Peyer's patch (tissue), 4 donors: ENCODE data around the gene POU6F2.

ENCODE experiments used
- POLR2A ChIP-seq, 2 donors: fragments of 450-650 bp; IDR thresholded peaks; one replicate each; pipeline ENCODE4 v1.5.1; 2017; ENCODE audit warnings: antibody characterized with exemption in 2 of 2, mild to moderate bottlenecking in 2 of 2, moderate library complexity in 2 of 2
- TF ChIP-seq, protein P1 (sequence below), 6 experiments: fragments of 450-650 bp in 4 of 6; fragments of 200-600 bp in 2 of 6; sonication (generic) in 1 of 6; IDR thresholded peaks; one replicate each; pipeline ENCODE4 v1.5.1; 2017 to 2019; ENCODE audit warnings: antibody characterized with exemption in 6 of 6, mild to moderate bottlenecking in 3 of 6, moderate library complexity in 1 of 6

DNA sequence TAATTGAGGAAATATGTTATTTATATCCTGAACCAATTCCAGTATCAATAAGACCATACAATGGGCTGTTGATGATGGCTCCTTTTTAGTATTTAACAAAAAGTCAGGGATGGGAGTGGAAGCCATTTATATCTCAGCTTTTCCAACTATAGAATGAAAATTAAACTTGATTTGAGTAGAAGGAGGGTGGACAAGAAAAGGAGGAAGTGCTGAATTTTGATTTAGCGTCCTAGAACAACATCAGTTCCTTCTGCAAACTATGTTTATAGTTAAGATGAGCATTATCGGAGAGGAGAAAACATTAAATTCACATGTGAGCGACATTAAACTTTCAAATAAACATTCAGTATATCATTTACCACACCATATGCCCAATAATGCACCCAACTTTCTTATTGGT is 439.2 kb downstream of the POU6F2 start:
- TF ChIP-seq, protein P1, sequence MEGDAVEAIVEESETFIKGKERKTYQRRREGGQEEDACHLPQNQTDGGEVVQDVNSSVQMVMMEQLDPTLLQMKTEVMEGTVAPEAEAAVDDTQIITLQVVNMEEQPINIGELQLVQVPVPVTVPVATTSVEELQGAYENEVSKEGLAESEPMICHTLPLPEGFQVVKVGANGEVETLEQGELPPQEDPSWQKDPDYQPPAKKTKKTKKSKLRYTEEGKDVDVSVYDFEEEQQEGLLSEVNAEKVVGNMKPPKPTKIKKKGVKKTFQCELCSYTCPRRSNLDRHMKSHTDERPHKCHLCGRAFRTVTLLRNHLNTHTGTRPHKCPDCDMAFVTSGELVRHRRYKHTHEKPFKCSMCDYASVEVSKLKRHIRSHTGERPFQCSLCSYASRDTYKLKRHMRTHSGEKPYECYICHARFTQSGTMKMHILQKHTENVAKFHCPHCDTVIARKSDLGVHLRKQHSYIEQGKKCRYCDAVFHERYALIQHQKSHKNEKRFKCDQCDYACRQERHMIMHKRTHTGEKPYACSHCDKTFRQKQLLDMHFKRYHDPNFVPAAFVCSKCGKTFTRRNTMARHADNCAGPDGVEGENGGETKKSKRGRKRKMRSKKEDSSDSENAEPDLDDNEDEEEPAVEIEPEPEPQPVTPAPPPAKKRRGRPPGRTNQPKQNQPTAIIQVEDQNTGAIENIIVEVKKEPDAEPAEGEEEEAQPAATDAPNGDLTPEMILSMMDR (IDR thresholded peaks at IDR 0.05): no peak
- TF ChIP-seq POLR2A (IDR thresholded peaks at IDR 0.05): no peak
